OCI-LY7 (cell line): ENCODE results near the gene ATG2A. TPM values are rescaled to one million over a fixed set of nuclear protein-coding genes. Genes with fewer than 3 reads are reported as not detected.

Experiments
- BruUV-seq: library from RNA; stranded (reverse); fragments of 400-500 nt; replicated peaks from 2 replicates; lab custom pipeline; 2021; lab: Mats Ljungman, UMichigan
- CTCF ChIA-PET: fragments of 300-600 bp; sonication (Branson Sonifier 250); formaldehyde crosslinking; loops from one replicate; lab custom pipeline; 2022; ENCODE audit warnings: antibody characterized with exemption; ENCODE audit not compliant: unreplicated experiment; lab: Charles Lee
- POLR2A ChIA-PET: fragments of 300-600 bp; sonication (Branson Sonifier 250); formaldehyde crosslinking; loops from one replicate; lab custom pipeline; 2022; ENCODE audit warnings: antibody characterized with exemption; lab: Charles Lee
- DNase-seq: peaks from one replicate; pipeline ENCODE4 v3.0.0-alpha.2; 2015; ENCODE audit warnings: low spot score
- H2AFZ ChIP-seq: fragments of 200-600 bp; sonication (generic), shearing (Covaris generic); 2 replicates; pipeline ENCODE4 v1.6.1; 2014; ENCODE audit warnings: mild to moderate bottlenecking, antibody characterized with exemption, low read length, moderate library complexity
- H3K27ac ChIP-seq: fragments of 200-600 bp; sonication (generic); 2 replicates; pipeline ENCODE4 v1.5.1; 2014; ENCODE audit warnings: mixed run types, low read depth, mild to moderate bottlenecking, moderate library complexity, low read length, inconsistent platforms; ENCODE audit not compliant: poor library complexity, severe bottlenecking
- H3K36me3 ChIP-seq: fragments of 200-600 bp; sonication (generic); 2 replicates; pipeline ENCODE4 v1.6.1; 2014; ENCODE audit warnings: mild to moderate bottlenecking, antibody characterized with exemption, low read length, moderate library complexity, mixed read lengths; ENCODE audit not compliant: insufficient read depth
- H3K4me1 ChIP-seq: fragments of 200-600 bp; sonication (generic); 2 replicates; pipeline ENCODE4 v1.5.1; 2014; ENCODE audit warnings: mild to moderate bottlenecking, low read length; ENCODE audit not compliant: insufficient read depth, poor library complexity, severe bottlenecking
- H3K4me2 ChIP-seq: fragments of 200-600 bp; sonication (generic); 2 replicates; pipeline ENCODE4 v1.6.1; 2014; ENCODE audit warnings: mild to moderate bottlenecking, low read length
- H3K4me3 ChIP-seq: fragments of 200-600 bp; sonication (generic); 2 replicates; pipeline ENCODE4 v1.5.1; 2014; ENCODE audit warnings: mild to moderate bottlenecking, low read depth, low read length; ENCODE audit not compliant: poor library complexity, severe bottlenecking
- H3K79me2 ChIP-seq: fragments of 200-600 bp; sonication (generic); 2 replicates; pipeline ENCODE4 v1.6.1; 2016; ENCODE audit warnings: low read depth, mild to moderate bottlenecking, low read length, moderate library complexity, mixed read lengths; ENCODE audit not compliant: insufficient read depth
- H3K9me2 ChIP-seq: fragments of 200-600 bp; sonication (generic); 2 replicates; pipeline ENCODE4 v1.6.1; 2016; ENCODE audit warnings: mild to moderate bottlenecking, low read length, mixed read lengths; ENCODE audit not compliant: insufficient read depth
- H3K9me3 ChIP-seq: fragments of 200-600 bp; sonication (generic); 2 replicates; pipeline ENCODE4 v1.6.1; 2014; ENCODE audit warnings: mild to moderate bottlenecking, mixed run types, low read length, mixed read lengths
- H4K20me1 ChIP-seq: fragments of 200-600 bp; sonication (generic); 2 replicates; pipeline ENCODE4 v1.6.1; 2014; ENCODE audit warnings: mild to moderate bottlenecking, antibody characterized with exemption, low read length, moderate library complexity, mixed read lengths; ENCODE audit not compliant: insufficient read depth
- EZH2phosphoT487 ChIP-seq: fragments of 200-600 bp; sonication (generic); IDR thresholded peaks from 2 replicates; pipeline ENCODE4 v1.6.1; 2018; ENCODE audit warnings: low read depth, borderline replicate concordance, mild to moderate bottlenecking, mixed run types, antibody characterized with exemption, low read length, moderate library complexity, mixed read lengths
- intact Hi-C: fragments of 100-400 bp; cut with micrococcal nuclease; formaldehyde crosslinking; loops from one replicate; pipeline ENCODE4 v1.10.0; 2022; ENCODE audit not compliant: unreplicated experiment
- total RNA-seq, 2 experiments: library from RNA; depleted of rRNA in 1 of 2; stranded (reverse); fragments of >200 nt in 1 of 2; shearing (Covaris generic) in 1 of 2; gene quantifications; 2 replicates each; pipeline ENCODE4 v1.2.3, GENCODE V29; 2014 to 2022
- TF ChIP-seq, protein P1 (sequence below): fragments of 200-600 bp; sonication (generic); conservative IDR thresholded peaks from 2 replicates; pipeline ENCODE4 v1.5.1; 2014; ENCODE audit warnings: mild to moderate bottlenecking, antibody characterized with exemption, low read length, moderate library complexity, mixed read lengths

The ATG2A gene
- total RNA-seq, 2 experiments from 2014 or later = 18.1 to 28.2 TPM

GRCh38 chr11:64934682-64935358, 17.8 kb upstream of the ATG2A start:
- no peaks in the 10 kb centered on the region for H3K9me3 ChIP-seq
- H3K4me1 ChIP-seq = no peaks in the 10 kb centered on the region
- CTCF ChIA-PET = interaction anchor here (1.3 kb wide), 1 partner anchor 9 kb away, joined by 3 read pairs; no protein-coding TSS in a partner anchor

GRCh38 chr11:64933935-64934681, 17.1 kb upstream of the ATG2A start:
- Histone ChIP-seq H3K36me3 (peaks cover 11% of the 10 kb centered on the region; the same call in 1 of the 2 replicates), H3K79me2 (no peaks in the 10 kb centered on the region), H3K4me1 (no peaks in the 10 kb centered on the region), H3K9me3 (no peaks in the 10 kb centered on the region), H3K4me3 (no peak overlapping the region), H3K27ac (no peak overlapping the region), H3K4me2 (no peak overlapping the region), H3K9me2 (no peaks in the 10 kb centered on the region), H2AFZ (no peak overlapping the region), H4K20me1 (no peaks in the 10 kb centered on the region)
- no peak for DNase-seq
- POLR2A ChIA-PET = interaction anchor here (1.2 kb wide), 1 partner anchor 31 kb away, joined by 4 read pairs; no protein-coding TSS in a partner anchor
- no peak for TF ChIP-seq EZH2phosphoT487
- TF ChIP-seq, protein P1, sequence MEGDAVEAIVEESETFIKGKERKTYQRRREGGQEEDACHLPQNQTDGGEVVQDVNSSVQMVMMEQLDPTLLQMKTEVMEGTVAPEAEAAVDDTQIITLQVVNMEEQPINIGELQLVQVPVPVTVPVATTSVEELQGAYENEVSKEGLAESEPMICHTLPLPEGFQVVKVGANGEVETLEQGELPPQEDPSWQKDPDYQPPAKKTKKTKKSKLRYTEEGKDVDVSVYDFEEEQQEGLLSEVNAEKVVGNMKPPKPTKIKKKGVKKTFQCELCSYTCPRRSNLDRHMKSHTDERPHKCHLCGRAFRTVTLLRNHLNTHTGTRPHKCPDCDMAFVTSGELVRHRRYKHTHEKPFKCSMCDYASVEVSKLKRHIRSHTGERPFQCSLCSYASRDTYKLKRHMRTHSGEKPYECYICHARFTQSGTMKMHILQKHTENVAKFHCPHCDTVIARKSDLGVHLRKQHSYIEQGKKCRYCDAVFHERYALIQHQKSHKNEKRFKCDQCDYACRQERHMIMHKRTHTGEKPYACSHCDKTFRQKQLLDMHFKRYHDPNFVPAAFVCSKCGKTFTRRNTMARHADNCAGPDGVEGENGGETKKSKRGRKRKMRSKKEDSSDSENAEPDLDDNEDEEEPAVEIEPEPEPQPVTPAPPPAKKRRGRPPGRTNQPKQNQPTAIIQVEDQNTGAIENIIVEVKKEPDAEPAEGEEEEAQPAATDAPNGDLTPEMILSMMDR = no peak
- no TSS peak for BruUV-seq
- intact Hi-C loops = no loop called here
- CTCF ChIA-PET = interaction anchor here (1.3 kb wide), 1 partner anchor 8 kb away, joined by 3 read pairs; no protein-coding TSS in a partner anchor

More at GRCh38 chr11:64934682-64935358, 17.8 kb upstream of the ATG2A start:
- POLR2A ChIA-PET = no interaction called here
- no peak for TF ChIP-seq EZH2phosphoT487
- TF ChIP-seq, protein P1 = no peak
- no peak for DNase-seq
- H3K4me3 ChIP-seq = no peak overlapping the region
- intact Hi-C loops = no loop called here
- no peaks in the 10 kb centered on the region for H3K9me2 ChIP-seq
- H2AFZ ChIP-seq = no peak overlapping the region
- no peaks in the 10 kb centered on the region for H3K79me2 ChIP-seq
- BruUV-seq = no TSS peak
- H3K36me3 ChIP-seq = peaks cover 11% of the 10 kb centered on the region; the same call in 1 of the 2 replicates
- no peak overlapping the region for H3K4me2 ChIP-seq
- H3K27ac ChIP-seq = no peak overlapping the region
- H4K20me1 ChIP-seq = no peaks in the 10 kb centered on the region
